Stimulated activated CD8-positive, alpha-beta memory T cell treated with anti-CD3 and anti-CD28 coated beads, Interleukin-4, amount 100 ng/mL, for 1 hour (primary cell): Measurements from ENCODE around the gene ZNF792.
"Not testable (repeated sequence)": the region's sequence is repeated elsewhere in the genome, so short reads cannot be mapped to it uniquely, and the experiment has no call there.

Experiments used
- DNase-seq, 2 donors: peaks; one replicate each; pipeline ENCODE4 v3.0.0-alpha.2; 2020; ENCODE audit warnings: low read depth in 2 of 2, low spot score in 1 of 2

The ZNF792 gene

GRCh38 chr19:34963573-34964406 is at the start of gene ZNF792:
Gene ZNF792, minus strand, starts transcription at chr19:34964229. Its CDS starts 567 bp downstream, at chr19:34963662.
- DNase-seq = no peak

DNA sequence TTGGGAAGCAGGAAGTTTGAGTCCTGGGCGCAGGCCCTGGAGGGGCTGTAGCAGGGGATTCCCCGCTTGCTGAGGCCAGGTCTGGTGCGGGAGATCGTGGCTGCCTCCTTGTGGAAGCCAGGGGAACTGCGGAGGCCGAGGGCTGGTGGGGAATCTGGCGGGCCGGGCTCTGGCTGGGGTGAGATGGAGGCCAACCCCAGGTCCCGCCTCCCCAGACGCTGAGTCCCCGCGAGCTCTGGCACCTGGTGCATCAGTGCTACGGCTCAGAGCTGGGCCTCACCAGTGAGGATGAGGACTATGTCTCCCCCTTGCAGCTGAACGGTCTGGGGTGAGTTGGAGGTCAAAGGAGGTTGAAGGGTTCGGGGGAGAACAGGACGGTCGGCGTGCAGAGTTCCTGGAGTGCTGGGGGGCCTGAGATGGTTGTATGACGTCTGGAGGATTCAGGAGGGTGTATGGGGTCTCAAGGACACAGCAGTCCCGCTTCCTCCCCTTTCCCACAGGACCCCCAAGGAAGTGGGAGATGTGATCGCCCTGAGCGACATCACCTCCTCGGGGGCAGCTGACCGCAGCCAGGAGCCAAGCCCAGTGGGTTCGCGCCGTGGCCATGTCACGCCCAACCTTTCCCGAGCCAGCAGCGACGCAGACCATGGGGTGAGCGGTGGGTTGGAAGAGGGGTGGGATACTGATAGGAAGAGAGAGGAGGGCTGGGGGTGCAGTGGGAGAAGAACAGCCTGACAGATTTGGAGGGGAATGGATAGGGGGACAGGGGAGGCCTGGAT is 49.2 kb upstream of the ZNF792 start:
- DNase-seq = peak; percentile 62 to 63

GRCh38 chr19:35011737-35012682 is 48.0 kb upstream of the ZNF792 start:
- no peak for DNase-seq

GRCh38 chr19:35011091-35011689 is 47.2 kb upstream of the ZNF792 start:
- DNase-seq = no peak

- no peak for DNase-seq
Observed at GRCh38 chr19:35009424-35010415, 45.7 kb upstream of the ZNF792 start.

GRCh38 chr19:35008891-35009341 is 44.9 kb upstream of the ZNF792 start:
- DNase-seq = no peak

- DNase-seq = not testable (repeated sequence)
Observed at GRCh38 chr19:35007427-35007826, 43.4 kb upstream of the ZNF792 start.

GRCh38 chr19:35006999-35007365 is 43.0 kb upstream of the ZNF792 start:
- no peak for DNase-seq

GRCh38 chr19:35006342-35006998 is 42.4 kb upstream of the ZNF792 start:
- DNase-seq = no peak

GRCh38 chr19:35006007-35006341 is 41.9 kb upstream of the ZNF792 start:
- not testable (repeated sequence) for DNase-seq

DNA sequence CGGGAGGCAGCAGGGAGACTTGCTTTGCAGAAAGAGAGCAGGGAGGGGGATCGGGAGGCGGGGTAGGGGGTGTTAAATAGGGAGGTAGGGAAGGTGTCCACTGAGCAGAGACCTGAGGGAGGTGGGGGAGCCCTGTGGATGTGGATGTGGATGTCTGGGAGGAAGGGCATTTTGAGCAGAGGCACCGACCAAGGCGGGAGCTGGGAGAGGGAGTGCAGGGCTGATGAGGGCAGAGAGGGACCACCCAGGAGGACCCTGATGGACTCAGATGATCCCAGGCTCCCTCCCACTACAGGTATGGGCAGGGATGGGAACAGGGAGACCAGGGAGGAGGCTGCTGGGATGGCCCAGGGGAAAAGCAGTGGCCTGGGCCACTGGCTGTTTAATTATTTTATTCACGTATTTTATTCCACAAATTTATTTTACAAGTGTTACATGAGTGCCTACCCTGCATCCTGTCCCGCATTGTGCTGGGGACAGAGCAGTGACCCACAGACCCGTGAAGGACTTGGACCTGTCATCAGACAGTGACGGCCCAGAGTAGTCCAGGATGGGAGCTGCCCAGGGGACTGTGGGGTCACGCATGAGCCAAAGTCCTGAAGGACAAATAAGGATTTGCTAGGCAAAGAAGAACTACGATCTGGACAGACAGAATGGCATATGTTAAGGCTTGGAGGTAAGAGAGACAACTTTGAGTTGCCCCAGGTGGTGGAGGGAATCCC is 41.4 kb upstream of the ZNF792 start:
- no peak for DNase-seq

- no peak for DNase-seq
Observed at GRCh38 chr19:35004517-35005255, 40.7 kb upstream of the ZNF792 start.

DNA sequence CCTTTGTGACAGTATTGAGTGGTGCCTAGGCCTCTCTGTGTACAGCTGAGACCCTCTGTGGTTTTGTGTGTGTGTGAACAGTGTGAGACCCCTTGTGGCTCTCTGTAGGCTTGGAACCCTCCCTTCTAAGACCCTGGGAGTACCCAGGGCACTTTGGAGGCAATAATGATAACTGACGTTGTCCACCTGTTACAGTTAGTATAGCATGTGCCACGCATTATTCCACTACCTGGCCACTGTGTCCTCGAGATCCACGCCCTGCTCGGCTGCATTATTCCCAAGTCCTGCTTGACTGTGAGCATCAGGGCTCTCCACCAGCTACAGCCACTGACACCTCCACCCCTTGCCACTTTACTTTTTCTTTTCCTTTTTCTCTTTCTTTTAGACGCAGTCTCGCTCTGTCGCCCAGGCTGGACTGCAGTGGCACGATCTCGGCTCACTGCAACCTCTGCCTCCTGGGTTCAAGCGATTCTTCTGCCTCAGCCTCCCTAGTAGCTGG is 38.1 kb upstream of the ZNF792 start:
- DNase-seq = no peak

DNA sequence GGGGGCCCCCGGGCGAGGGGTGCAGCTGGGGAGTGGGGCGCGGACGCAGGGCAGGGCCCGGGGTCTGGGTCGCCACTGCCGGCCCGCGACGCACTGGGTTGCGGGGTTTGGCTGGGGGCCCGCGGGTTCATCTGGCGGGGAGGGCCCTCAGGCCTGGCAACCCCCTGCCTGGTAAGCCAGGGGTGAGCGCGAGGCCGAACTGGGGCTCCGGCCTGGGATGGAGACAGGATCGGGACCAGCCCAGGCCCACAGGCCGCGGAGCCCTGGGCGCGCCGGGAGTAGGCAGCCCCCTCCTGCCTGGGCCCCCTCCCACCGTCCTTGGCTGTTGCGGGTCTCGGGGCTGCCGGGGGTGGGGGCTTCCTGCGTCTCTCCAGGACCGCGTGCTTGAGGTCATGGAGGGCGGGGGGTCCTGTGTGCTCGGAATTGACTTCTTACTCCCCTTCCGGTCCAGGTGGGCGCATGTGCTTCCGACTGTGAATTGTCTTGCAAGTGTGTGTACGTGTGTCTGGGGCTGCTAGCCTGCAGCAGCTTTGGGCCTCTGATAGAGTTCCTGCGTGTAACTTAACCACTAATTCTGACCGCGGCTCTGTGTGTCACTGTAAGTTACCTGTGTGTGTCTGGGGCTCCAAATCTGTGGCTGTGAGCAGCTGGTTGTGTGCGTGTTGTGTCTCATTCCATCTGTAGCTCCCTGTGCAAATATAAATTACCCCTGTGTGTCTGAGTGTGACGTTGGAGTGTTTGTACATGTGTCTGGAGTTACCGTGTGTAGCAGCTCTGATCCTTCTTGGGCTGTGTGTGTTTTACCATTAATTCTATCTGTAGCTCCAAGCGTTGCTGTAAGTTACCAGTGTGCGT is 36.8 kb upstream of the ZNF792 start:
- no peak for DNase-seq

DNA sequence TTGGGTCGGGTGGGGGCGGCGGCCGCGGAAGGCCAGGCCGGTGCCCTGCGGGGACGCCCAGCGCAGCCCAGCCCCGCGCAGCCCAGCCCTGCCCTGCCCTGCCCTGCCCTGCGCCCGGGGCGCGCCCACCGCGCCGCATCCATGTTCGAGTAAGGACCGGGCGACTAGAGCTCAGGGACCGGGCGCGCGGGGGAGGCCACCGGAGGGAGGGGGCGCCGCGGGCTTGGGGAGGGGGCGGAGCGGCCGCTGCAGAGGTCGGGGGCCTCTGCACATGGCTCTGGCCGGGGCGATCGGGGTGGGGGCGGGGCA is 36.3 kb upstream of the ZNF792 start:
- no peak for DNase-seq

GRCh38 chr19:34999498-35000337 is 35.7 kb upstream of the ZNF792 start, which contains the start of gene GRAMD1A:
Gene GRAMD1A, plus strand, starts transcription at chr19:35000323. Its CDS starts 156 bp downstream, at chr19:35000479.
- DNase-seq = peak in 1 of 2 donors; percentile 46
